COLO829 (cell line): ENCODE data around the gene FZD4.
A peak's percentile ranks its signal among the peaks of the same experiment; 100 is the strongest.
"Not testable (repeated sequence)": the region's sequence is repeated elsewhere in the genome, so short reads cannot be mapped to it uniquely, and the experiment has no call there.

ENCODE experiments used
- DNase-seq: peaks from one replicate; pipeline ENCODE4 v3.0.0; 2012; ENCODE audit warnings: low spot score

FZD4 gene

DNA sequence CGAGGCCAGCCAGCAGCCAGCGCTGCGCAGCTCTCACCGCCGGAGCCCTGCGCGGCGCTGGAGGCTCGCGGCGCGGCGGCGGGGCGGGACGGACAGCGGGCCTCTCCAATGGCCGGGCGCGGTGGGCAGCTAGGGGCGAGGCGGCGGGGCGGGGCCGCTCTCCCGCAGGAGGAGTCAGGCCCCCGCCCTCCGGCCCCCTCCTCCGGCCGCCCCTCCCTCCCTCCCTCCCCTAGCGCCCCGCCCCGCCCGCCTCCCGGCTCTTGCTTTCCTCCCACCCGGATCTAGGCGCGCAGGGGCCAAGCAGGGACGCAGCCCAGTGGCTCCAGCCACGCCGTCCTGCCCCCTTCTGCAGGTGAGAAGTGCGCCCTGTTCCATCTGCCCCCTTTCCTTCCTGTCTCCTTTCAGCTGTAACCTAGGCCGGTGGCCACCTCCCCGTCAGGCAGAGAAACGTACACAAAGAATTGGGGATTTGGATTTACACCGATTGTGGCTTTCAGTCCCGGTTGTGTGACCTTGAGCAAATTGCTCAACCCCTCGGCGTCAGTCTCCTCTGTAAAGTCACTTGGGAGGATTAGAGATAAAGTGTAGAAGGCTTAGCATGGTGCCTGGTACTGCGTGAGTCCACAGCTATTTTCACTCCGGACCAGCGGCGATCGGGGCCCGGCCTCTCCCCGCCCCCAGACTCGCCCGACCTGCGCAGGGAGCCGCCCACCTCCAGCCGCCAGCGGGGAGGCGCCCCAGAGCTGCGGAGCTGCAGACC lies at the start of gene FZD4:
Gene FZD4 (minus strand): TSS at position 35 of the 760 bp plus-strand sequence. CDS start 310 bp downstream, outside the sequence.
- peak; percentile 71 for DNase-seq

DNA sequence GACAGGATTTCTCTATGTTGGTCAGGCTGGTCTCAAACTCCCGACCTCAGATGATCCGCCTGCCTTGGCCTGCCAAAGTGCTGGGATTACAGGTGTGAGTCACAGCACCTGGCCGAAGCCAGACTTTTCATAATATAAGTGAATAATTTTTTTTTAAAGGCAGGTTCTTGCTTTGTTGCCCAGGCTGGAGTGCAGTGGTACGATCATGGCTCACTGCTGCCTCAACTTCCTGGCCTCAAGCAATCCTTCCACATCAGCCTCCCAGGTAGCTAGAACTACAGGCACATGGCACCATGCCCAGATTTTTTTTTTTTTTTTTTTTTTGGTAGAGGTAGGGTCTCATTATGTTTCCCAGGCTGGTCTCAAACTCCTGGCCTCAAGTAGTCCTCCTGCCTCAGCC lies 49.1 kb upstream of the FZD4 start:
- DNase-seq, result not testable (repeated sequence)

DNA sequence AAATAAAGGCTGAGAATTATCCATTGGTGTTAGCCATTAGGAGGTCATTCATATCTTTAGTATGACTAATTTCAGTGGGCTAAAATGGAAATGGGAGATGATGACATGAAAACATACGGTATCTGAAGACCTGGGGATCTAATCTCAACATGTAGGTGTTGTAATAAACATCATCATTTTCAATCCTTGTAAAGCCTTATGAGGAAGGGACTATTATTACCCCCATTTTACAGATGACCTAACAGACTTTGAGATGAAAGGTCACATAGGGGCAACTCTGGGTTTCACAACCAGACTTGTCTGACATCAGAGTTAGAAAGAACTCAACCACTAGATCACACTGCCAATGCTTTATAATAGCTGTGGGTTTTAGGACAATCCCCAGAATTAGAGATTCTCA lies 47.7 kb upstream of the FZD4 start:
- no peak for DNase-seq

DNA sequence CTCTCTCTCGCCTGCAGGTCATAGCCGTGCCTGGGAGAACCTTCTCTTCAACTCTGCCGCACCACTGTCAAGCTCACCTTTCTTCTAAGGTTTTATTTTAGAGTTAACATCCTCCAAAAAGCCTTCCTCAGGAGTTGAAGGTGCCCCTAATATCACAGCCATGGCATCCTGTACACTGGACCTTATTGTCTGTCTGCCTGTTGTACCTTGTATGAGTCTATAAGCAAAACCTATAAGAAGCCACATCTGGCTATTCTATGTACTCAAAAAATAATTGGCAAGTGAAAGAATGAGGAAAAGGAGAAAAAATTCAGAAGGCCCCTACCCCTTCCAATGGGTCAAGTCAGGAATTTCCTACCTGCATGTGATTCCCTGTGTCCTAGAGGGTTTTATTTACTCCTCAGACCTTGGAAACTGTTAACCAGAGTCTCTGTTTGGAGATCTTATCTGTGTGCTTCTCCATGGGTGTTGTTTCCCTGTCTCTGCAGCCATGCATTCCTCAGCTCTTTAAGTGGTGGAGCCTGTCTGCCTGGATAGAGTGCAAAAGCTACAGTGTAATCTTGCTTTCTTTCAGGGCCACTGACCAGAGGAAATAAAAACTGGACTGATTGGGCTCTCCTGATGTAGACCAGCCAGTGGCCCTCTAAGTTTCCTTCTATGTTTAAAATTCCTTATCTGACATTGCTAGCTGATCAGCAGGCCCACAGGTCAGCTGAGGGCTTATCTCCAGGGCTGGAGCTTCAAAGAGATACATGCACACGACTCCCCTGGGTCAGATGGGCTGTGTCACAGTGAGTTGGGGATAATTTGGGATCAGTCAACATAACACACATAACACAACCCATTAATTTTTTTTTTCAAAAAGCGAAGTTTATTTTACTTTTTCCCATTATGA lies 44.9 kb upstream of the FZD4 start:
- DNase-seq, result no peak

DNA sequence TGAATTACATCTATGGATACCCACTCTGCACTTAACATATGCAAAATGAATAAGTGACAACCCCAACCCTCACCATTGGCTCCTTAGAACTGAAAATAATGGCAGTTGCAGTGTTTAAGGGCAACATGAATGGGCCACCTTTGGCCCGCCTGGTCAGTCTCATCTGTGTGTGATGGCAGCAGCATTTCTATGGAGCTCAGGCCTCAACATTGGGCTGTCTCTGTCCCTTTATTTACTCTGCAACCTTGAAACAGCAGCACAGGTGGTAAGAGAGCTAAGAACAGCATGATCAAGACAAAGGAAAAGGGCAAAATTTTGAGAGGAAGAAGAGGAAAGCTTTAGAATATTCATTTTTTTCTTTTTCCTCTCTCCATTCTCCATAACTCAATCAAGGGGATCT lies 44.2 kb upstream of the FZD4 start:
- no peak for DNase-seq

DNA sequence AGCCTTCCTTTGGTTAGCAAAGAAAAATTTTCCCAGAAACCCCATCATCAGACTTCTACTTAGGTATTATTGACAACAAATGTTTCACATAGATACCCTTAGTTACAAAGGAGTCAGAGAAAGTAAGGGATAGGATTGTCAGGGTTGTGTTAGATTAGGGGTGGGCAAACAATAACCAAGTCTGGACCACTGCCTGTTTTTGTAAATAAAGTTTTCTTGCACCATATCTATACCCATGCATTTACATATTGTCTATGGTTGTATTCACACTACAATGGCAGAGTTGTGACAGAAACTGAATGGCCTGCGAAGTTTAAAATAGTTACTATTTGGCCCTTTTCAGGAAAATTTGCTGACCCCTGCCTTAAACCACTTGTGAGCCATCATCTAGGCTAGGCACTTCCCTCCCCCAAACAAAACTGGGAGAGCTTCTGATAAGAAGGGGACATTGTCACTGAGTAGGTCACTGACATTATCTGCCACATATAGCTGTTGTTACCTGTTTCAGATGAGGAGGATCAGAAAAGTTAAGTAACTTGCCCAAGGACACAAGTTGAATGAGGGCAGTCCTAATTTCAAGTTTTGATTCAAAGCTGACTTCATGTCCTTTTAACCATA lies 41.9 kb upstream of the FZD4 start:
- DNase-seq, result no peak

DNA sequence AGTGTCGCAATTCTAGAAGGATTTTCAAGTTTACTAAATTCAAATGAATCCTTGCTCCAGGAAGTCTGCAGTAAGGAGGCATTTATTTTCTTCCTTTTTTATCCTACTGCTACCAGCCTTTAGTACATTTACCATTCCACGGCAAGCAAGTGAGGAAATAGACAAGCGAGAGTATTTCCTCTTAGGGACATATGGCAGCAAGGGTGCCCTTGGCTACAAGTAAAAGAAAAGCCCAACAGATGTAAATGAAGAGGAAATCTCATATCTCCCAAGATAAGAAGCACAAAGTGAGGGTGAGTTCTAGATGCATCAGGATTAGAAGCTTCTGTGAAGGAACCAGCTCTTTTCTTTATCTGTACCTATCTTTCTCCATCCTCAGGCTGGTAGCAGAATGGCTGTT lies 37.8 kb upstream of the FZD4 start:
- DNase-seq, result no peak

DNA sequence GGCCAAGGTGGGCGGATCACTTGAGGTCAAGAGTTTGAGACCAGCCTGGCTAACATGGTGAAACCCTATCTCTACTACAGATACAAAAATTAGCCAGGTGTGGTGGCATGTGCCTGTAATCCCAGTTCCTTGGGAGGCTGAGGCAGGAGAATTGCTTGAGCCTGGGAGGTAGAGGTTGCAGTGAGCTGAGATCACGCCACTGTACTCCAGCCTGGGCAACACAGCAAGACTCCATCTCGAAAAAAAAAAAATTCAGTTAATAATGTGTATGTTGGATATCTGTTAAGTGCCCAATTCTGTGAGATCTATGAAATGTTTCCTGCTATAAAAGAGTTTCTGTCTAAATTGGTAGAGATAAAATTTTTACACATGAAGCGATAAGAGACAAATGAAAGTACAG lies 37.1 kb upstream of the FZD4 start:
- DNase-seq, result not testable (repeated sequence)

DNA sequence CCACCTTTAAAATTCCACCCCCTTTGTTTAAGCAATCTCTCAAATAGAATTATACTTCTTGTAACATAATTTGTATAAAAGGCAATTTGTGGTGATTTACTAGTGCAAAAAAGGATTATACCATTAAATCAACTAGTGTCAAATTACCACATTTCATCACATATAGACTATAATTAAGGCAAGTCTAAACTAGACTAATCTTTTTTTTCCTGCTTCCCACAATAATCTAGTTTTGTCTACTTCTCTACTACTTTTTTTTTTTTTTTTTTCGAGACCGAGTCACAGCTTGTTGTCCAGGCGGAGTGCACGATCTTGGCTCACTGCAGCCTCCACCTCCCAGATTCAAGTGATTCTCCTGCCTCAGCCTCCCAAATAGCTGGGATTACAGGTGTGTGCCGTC lies 36.1 kb upstream of the FZD4 start:
- DNase-seq, result no peak

DNA sequence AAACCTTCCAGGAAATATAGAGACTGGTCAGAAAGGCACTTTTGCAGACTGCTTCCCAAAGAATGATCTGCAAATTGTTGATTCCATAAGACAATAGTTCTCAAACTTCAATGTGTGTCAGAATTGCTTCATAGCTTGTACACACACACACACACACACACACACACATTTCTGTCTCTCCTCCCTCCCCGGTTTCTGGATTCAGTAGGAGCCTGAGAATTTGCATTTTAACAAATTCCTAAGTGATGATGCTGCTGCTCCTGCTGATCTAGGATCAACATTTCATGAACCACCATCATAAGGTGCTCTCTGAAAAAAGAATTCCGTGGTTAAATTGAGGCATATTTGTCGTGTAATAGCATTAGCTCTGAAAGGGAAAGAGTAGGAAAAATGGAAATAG lies 35.3 kb upstream of the FZD4 start:
- peak; percentile 37 for DNase-seq

DNA sequence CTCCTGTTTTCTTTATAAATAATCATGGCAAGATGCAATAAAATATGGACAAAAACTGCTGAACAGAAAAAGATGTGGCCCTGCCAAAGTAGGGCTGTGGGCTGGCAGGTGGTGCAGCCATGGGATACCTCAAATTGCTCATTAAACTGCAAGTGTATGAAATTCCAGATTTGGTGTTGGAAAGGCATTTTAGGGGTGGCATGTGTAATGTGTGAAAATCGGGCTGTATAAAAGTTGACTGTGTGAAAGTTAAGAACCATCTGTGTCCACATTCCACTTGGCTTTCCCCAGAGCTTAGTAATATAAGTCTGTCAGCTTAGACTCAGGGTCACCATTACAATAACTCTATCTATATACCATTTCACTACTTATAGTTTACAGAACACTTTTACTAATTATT lies 34.8 kb upstream of the FZD4 start:
- no peak for DNase-seq

DNA sequence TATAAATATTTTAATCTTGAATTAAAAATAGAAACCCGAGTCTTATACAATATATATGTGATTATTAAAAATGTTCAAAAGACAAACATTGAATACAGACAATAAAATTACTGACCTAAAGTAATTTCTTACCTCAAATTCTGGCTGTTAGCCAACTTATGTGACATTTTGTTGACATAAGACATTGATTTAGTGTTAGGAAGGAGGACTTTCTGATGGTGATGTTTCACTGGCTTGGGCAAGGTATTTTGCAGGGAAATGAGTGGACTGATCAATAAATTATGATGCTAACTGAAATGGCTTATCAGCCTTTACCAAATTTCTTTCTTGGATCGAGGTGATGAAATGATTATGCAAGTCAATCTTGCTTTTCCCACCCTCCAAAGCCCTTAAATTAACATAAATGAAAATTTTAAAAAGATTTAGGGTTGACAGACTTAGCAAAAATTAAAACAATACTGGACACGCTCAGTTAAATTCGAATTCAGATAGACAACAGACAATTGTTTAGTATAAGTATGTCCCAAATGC lies 33.2 kb upstream of the FZD4 start:
- no peak for DNase-seq

DNA sequence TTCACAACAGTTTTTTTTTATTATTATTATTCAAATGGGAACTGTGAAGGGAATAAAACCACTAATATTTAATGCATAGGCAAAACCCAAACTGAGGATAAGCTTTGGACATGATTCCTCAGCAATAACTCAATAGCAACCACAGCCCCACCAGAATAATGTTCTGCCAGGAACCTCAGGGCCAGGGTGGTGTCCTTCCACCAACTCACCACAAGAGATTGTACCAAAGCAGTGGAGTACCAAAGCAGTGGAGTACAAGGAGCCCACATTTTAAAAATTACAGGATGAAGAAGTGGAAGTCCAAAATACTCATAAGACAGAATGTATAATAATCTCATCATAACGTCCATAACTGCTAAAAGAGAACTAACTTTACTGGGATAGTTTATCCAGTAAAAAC lies 32.5 kb upstream of the FZD4 start:
- no peak for DNase-seq

DNA sequence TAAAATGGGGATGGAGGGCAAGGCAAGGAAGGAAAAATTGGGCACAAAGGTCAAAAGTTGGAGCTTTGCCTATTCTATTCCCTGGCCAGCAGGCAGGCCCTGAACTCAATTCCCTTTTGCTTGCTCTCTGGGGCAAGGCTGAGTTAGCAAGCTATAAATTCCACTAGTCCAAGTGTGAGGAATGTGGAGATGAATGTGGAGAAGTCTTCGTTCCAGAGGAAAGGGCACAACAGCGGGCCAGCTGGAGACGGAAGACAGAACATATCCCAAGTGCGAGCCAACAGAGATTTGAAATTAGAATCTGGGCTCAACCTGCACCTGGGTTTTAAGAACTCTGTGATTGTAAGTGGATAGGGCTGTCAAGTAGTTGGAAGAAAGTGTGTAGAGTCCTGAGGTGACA lies 29.5 kb upstream of the FZD4 start:
- DNase-seq, result no peak

DNA sequence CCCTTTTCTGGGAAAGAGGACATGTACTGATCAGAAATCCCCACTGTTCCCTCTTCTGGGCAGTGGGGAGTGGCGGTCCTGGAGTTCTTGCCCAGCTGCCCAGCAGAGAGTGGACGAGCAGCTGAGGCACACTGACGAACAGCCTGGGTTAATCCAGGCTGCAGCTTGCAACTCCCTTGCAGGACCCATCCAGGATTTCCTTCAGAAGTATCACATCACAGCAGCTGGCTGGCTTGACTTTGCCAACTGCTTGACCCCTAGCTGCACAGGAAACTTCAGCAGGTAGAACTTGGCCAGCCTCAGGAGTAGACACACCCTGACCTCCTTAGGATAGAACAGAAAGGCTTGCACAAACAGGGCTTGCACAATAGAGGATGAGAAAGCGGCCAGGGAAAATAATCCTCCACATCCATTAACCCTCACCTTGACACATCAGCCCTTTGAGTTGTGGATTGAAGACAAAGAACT lies 27.9 kb upstream of the FZD4 start:
- DNase-seq, result no peak

DNA sequence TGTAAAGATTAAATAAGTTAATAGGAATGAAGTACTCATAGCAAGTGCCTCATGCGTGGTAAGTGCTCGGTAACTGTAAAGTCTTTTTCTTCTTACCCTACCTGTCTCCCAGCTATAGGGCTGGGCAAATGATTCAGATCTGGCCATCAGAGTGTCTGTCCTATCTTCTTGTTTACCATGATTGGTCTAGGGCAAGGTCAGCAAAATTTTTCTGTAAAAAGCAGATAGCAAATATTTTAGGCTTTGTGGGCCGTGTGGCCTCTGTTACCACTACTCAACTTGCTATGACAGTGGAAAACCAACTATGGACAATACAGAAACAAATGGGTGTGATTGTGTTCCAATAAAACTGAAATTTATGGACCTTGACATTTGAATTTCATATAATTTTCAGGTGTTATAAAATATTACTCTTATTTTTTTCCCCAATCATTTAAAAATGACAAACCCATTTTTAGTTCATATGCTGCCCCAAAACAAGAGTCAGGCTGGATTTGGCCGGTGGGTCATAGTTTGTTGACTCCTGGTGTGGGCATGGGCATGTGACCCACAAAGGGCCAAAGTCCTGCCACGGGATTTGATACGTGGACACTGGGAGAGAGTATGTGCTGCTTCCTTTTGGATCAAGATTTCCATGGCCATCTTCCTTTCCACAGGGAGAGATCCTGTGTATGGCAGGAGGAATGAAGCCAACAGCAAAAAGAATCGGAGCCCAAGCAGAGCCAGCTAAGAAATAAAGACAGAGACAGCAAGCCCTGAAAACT lies 26.8 kb upstream of the FZD4 start:
- DNase-seq, result no peak

DNA sequence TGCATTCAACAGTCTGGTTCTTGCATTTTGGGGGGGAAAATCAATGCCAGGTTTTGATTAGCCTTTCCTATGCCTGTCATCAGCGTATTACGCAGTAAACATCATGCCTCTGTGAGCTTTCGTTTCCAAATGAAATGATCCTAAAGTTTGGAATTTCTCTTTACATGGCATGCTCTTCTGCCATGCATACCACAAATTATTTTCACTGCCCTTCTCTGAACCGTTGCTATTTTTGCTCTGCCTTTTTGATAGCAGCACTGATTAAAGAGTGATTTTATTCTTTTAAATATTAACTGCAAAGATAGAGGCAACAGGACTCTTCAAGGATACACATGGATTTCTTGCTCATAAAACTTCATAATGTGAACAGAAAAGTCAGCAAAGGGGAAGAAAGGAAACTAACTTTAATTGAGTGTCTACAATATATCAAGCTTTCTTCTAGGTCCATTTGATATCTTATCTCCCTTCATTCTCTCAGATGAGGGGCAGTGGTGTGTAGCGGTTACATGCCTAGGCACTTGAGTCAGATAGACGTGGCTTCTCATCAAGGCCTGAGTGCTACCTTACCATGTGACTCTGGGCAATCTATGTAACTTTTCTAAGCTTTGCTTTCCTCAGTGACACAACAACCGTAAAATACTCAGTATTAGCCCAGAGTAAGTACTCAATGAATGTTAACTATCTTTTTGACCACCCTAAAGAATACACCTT lies 25.0 kb upstream of the FZD4 start:
- DNase-seq, result no peak

DNA sequence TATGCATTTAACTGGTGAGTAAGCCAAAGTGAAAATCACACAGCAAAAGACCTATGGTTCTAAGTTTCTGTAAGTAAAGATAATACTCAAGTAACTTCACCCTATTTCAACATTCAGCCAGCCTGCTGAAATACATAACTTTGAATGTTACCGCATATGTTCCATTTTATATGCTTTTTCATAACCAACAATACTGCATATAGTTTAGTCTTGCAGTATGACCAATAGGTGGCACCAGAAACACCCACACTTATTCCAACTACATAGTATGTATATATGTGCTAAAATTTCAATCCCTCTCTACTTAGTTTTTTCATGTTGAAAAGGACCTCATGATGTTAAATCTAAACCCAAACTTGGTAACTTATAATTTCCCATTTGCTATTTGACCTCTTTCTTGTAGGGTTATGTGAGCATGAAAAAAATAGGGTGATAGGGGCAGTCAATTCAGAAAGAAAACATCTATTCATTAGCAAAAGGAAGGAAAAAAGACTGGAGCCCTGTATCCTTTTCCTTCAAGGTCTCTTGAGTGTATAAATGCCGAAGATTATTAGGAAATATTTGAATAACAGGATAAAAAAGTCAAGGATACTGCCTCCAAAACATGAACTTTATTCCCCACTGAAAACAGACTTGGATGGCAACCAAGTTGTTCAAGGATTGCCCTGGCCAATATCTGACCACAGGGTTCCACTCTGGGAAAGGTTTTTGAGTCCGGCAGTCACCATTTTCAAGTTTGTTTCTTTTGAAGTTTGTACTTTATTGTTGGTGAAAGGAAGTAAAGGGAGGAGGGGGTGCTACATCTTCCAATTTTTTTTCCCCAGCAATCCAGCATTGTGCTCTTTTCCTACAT lies 23.8 kb upstream of the FZD4 start:
- DNase-seq, result peak; percentile 35

DNA sequence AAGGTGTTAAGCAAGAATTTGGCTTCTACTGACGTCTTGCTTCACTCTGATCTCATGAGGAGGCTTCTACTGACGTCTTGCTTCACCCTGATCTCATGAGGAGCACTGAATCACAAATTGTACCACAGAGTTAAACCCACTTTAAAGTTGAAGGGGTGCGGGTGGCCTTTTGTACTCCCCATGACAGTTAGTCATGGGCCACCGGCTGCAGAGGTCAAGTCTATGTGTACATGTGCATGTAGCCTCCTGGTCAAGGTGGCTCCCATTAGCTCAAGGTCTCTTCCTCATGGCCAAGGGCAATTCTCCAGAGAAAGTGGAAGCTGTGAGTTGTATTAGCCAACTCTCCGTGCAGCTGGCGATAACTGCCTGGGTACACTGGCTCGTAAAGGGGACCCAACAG lies 23.1 kb upstream of the FZD4 start:
- DNase-seq, result no peak

DNA sequence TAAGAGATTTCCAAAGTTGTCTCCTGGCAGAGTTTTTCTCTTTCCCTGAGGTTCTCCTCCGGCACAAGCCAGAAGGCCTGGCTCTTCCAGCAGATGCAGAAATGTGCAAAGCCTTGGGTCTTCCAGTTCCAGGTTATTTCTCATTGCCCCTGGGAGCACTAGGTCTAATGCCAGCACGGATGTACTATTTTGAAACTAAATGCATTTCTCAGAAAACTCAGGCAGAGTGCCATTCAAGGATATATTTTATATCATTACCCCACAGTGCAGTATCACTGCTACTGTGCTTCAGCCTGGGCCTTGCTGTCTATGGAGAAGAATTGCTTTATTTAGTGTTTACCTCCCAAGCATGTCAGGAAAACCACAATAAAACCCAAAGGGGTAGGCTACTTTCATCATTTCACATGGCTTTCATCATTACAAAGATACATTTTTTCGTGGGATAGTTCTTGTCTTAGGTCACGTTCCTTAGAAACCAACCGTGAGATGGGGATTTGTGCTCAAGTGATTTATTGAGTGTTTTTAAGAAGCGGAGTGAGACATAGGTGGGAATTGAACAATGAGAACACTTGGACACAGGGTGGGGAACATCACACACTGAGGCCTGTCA lies 22.4 kb upstream of the FZD4 start:
- DNase-seq, result no peak
